Right hindlimb (tissue), 1 donor: ENCODE data around the gene RFX6.
"Not testable (repeated sequence)": the region's sequence is repeated elsewhere in the genome, so short reads cannot be mapped to it uniquely, and the experiment has no call there.

Experiments used
- DNase-seq: peaks from one replicate; pipeline ENCODE4 v3.0.0-alpha.2; 2018

RFX6 gene

GRCh38 chr6:116876635-116877611, at the start of gene RFX6:
Gene RFX6 (plus strand): TSS chr6:116877242. CDS start chr6:116877276, 34 bp downstream.
- no peak for DNase-seq

GRCh38 chr6:116827561-116828240, 49.3 kb upstream of the RFX6 start:
- DNase-seq: no peak

GRCh38 chr6:116828983-116829382, 48.1 kb upstream of the RFX6 start, which contains the start of gene GPRC6A:
Gene GPRC6A (minus strand): TSS chr6:116829083. CDS start chr6:116829013, 70 bp downstream.
- no peak for DNase-seq

- not testable (repeated sequence) for DNase-seq
Measured at GRCh38 chr6:116834526-116834925, 42.5 kb upstream of the RFX6 start.

- DNase-seq: no peak
Measured at GRCh38 chr6:116836606-116837342, 40.3 kb upstream of the RFX6 start.

GRCh38 chr6:116840091-116840490, 37.0 kb upstream of the RFX6 start:
- DNase-seq: no peak

GRCh38 chr6:116842459-116842858, 34.6 kb upstream of the RFX6 start:
- no peak for DNase-seq

GRCh38 chr6:116847227-116847626, 29.8 kb upstream of the RFX6 start:
- no peak for DNase-seq

GRCh38 chr6:116858060-116858459, 19.0 kb upstream of the RFX6 start:
- DNase-seq: no peak

- no peak for DNase-seq
Measured at GRCh38 chr6:116859264-116859663, 17.8 kb upstream of the RFX6 start.

- DNase-seq: no peak
Measured at GRCh38 chr6:116866281-116866871, 10.7 kb upstream of the RFX6 start.

- DNase-seq: no peak
Measured at GRCh38 chr6:116872771-116873170, 4.3 kb upstream of the RFX6 start.

- no peak for DNase-seq
Measured at GRCh38 chr6:116876107-116876506, 935 bp upstream of the RFX6 start.

- no peak for DNase-seq
Measured at GRCh38 chr6:116877743-116878142, 701 bp downstream of the RFX6 start.

- no peak for DNase-seq
Measured at GRCh38 chr6:116881236-116881635, 4.2 kb downstream of the RFX6 start.

- no peak for DNase-seq
Measured at GRCh38 chr6:116883005-116883404, 6.0 kb downstream of the RFX6 start.

- DNase-seq: no peak
Measured at GRCh38 chr6:116884530-116884929, 7.5 kb downstream of the RFX6 start.

GRCh38 chr6:116887168-116887567, 10.1 kb downstream of the RFX6 start:
- no peak for DNase-seq

- DNase-seq: no peak
Measured at GRCh38 chr6:116887894-116888293, 10.9 kb downstream of the RFX6 start.

GRCh38 chr6:116888732-116889360, 11.8 kb downstream of the RFX6 start:
- no peak for DNase-seq

- no peak for DNase-seq
Measured at GRCh38 chr6:116894669-116895068, 17.6 kb downstream of the RFX6 start.

- DNase-seq: no peak
Measured at GRCh38 chr6:116895935-116896334, 18.9 kb downstream of the RFX6 start.
